GM12864 (cell line): ENCODE measurements around the gene KSR1.
A peak's percentile ranks its signal among the peaks of the same experiment; 100 is the strongest.

Experiments
- DNase-seq: peaks from one replicate; pipeline ENCODE4 v3.0.0-alpha.2; 2011; ENCODE audit warnings: low read depth
- H3K4me3 ChIP-seq: 2 replicates; pipeline ENCODE4 v1.5.1; 2011; ENCODE audit warnings: mild to moderate bottlenecking, low read depth, low read length, control low read depth
- TF ChIP-seq, protein P1 (sequence below): IDR thresholded peaks from 2 replicates; pipeline ENCODE4 v1.5.1; 2011; ENCODE audit warnings: low read depth, mild to moderate bottlenecking, moderate library complexity, low read length, control low read depth, inconsistent platforms; ENCODE audit errors: missing control alignments

Gene KSR1

DNA sequence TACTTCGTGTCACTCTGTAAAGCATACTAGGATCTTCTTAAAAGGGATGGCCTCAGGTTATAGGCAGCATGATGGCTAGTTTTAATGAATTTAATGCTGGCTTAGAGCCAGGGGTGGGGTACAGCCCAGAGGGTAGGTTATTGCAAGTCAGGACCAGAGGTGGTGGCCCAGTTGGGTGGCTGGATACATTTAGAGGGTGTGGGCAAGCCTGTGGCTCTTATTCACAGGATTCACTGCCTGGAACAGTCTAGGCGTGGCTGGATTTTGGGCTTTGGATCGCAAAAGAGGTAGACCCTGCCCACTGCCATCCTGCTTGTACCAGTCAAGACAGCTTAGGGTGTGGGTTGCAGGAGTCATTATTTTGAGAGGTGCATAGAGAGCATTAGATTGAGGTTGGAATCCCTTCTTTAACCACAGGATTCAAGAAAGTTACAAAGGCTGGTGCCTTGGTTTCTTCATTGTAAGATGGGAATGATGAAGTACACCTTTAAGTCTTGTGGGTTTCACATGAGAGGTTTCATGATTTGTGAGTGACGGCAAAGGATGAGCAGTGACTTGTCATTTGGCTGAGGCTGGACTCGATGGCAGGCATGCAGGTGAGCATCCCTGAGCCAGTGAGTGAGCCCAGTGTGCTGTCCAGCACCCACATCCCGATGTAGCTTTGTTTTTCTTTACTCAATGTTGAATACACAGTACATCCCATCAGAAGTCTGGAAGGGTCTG is 85.2 kb downstream of the KSR1 start:
- no peak for DNase-seq
- TF ChIP-seq, protein P1, sequence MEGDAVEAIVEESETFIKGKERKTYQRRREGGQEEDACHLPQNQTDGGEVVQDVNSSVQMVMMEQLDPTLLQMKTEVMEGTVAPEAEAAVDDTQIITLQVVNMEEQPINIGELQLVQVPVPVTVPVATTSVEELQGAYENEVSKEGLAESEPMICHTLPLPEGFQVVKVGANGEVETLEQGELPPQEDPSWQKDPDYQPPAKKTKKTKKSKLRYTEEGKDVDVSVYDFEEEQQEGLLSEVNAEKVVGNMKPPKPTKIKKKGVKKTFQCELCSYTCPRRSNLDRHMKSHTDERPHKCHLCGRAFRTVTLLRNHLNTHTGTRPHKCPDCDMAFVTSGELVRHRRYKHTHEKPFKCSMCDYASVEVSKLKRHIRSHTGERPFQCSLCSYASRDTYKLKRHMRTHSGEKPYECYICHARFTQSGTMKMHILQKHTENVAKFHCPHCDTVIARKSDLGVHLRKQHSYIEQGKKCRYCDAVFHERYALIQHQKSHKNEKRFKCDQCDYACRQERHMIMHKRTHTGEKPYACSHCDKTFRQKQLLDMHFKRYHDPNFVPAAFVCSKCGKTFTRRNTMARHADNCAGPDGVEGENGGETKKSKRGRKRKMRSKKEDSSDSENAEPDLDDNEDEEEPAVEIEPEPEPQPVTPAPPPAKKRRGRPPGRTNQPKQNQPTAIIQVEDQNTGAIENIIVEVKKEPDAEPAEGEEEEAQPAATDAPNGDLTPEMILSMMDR = no peak
- H3K4me3 ChIP-seq = no peak overlapping the region

DNA sequence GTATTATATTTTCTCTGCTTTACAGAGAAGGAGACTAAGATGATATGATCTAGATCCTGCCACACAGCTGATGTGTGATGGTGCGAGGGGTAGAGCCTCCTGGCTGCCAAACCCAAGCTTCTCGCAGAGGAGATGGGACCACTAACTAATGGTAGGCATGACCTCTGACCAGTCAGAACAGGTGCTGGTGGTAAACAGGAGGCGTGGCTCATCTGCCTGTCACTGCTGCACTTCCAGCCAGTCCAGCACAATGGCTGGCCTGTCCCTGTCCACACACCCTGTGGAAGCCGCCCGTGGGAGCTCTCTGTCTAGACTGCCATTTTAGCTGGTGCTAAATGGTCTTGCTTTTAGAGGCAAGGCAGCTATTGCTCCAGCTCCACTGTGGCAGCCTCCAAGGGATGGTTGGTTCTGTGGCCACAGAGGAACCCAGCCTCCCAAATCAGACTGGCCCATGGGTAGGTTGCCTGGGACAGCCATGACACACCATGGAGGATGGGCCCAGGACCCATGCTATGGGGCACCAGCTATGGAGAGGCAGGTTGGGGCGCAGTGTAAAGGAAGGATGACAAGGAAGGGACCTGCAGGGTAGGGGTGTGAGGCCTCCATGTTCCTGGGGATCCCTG is 86.7 kb downstream of the KSR1 start:
- DNase-seq = no peak
- TF ChIP-seq, protein P1 = no peak
- H3K4me3 ChIP-seq = no peak overlapping the region

DNA sequence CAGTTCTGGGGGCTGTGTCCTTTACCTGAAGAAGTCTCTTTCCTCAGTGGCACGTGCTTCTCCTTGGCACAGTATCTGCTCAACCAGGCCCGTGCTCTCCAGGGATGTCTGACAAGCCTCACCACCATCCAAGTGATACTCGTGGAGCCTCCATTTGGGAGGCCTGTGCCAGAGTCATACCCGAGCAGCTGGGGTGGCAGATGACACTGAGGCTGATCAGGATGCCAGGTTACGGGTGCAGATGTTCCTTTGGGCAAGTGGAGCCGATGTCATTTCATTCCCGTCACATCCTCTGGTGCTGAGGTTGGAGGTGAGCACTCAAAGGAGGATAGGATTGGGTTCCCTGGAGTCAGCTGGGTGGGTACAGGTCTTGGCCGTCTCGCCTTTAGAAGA is 87.2 kb downstream of the KSR1 start:
- no peak for DNase-seq
- no peak overlapping the region for H3K4me3 ChIP-seq
- TF ChIP-seq, protein P1 = no peak

DNA sequence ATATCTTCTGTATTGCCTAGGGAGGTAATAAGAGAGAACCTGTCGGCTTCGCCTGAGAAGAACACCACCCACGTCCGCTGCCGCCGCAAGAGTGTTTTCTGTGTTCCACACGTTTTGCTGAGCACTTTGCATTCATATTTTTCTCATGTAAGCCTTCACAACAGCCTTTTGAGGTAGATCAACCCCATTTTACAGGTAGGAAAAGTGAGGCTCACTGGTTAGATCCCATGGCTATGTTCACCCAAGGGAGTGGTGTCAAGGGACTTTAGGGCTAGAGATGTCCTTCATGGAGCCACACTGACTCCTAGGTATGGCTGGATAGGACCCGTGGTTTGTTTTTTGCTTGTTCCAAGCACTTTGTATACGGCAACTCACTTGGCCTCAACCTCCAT is 87.7 kb downstream of the KSR1 start:
- no peak overlapping the region for H3K4me3 ChIP-seq
- TF ChIP-seq, protein P1 = no peak
- DNase-seq = no peak

DNA sequence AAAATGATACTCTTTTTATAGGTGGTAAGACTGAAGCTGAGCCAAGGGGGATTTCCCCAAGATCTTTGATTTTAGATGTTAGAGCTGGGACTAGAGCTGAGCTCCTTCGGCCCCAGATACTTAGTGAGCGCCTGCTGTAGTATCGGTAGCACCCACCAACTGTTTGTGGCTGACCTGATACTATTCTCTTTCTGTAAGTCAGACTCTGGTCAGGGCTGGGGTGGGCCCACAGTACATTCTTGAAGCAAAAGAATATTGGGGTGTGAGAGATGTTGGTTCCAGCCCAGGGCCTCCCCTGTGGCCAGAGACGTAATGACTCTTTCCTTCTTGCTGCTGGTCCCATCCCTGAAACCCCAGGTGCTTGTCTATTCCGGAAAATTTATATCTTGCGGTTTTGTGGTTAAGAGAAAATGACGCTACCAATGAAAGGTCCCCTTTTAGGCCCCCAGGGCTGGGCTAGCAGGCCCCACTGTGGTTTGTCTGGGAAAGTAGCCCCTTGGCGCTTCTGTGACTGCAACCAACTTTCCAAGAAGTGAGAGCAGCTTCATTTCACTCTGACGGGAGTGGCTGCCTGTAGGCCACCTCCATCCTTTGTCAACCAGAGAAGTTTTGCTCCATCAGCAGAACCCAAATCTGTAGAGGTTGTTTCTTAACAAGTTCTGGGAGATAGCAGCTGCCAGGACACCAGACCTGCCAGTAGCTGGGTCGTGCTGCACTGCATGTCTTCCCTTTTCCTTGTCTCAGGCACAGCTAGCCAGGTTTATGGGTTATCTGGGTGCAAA is 88.3 kb downstream of the KSR1 start:
- no peak overlapping the region for H3K4me3 ChIP-seq
- TF ChIP-seq, protein P1 = peak; percentile 40
- peak; percentile 92 for DNase-seq

DNA sequence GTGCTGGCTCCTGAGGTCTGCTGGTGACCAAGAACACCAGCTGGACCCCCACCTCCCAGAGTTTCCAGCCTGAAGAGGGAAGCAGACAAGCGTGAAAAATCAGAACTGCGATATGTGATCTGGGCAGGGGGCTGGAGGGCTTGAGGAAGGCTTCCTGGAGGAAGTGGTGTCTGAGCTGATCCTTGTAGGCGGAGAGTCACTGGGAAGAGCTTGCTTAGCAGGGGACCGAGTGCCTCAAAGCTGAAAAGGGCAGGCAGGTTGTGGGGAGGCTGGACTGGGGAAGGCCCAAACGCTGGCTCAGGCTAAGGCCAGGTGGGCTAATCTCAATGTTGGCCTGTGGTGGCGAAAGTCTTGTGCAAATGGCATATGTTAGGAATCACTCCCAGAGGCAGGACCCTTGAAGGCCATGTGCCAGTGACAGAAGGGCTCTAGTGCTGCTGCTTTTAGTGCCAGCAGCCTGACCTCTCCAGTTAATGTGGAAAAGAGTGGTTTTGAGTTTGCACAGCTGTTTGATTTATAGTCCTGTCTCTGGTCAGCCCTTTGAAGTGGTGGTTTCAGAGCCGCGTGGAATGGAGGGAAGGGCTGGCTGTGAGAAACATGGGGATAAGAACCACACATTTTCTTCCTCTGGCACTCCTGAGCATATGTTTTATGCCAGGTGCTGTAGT is 89.4 kb downstream of the KSR1 start:
- TF ChIP-seq, protein P1 = no peak
- H3K4me3 ChIP-seq = no peak overlapping the region
- DNase-seq = no peak
